H54 (cell line): ENCODE data around the gene MYL5.

Experiments used
- DNase-seq: peaks from one replicate; pipeline ENCODE4 v3.0.0; 2011; ENCODE audit warnings: low spot score, mixed read lengths; ENCODE audit not compliant: insufficient read length
- FAIRE-seq: peaks from 3 replicates; lab custom pipeline; 2011; peaks lifted over from hg19 to GRCh38; lab: Jason Lieb, UNC
- POLR2A ChIP-seq: IDR thresholded peaks from 2 replicates; pipeline ENCODE4 v1.6.1; 2011; ENCODE audit warnings: low read depth, mild to moderate bottlenecking, low read length

MYL5 gene

DNA sequence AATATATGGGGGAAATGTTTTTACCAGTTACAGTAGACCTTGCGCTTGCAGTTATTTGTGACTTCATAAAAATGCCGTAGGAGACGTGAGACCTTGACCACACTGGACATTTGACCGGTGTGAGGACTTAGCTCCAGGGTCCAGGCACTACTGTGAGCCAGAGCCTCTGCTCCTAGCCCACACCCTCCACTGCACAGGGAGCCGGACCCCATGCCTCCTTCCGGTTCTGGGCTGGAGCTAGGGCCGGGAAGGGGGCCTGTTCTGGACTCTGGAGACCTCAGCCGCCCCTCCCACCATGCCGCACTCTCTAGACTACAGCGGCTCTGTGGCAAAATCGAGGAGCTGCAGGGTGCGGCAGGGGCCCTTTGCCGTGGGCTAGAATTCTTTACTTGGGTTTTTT lies 36.6 kb downstream of the MYL5 start:
- no peak for DNase-seq
- TF ChIP-seq POLR2A: no peak
- FAIRE-seq: no peak

GRCh38 chr4:712093-712492 lies 37.8 kb downstream of the MYL5 start:
- TF ChIP-seq POLR2A: no peak
- DNase-seq (no peak), FAIRE-seq (no peak)

DNA sequence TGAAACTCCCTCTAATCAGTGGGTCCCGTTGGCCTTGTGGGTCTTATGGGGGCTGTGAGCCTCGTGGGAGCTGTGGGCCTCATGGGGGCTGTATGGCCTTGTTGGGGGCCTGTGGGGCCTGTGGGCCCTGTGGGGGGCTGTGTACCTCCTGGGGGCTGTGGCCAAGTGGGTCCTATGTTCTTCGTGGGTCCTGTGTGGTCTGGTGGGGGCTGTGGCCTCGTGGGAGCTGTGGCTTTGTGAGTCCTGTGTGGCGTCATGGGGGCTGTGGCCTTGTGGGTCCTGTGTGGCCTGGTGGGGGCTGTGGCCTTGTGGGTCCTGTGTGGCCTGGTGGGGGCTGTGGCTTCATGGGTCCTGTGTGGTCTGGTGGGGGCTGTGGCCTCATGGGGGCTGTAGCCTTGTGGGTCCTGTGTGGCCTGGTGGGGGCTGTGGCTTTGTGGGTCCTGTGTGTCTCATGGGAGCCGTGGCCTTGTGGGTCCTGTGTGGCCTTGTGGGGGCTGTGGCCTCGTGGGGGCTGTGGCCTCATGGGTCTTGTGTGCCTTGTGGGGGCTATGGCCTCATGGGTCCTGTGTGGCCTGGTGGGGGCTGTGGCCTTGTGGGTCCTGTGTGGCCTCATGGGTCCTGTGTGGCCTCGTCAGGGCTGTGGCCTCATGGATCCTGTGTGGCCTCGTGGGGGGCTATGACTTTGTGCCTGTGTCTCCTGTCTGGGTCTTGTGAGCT lies 38.7 kb downstream of the MYL5 start:
- DNase-seq (no peak), FAIRE-seq (no peak)
- no peak for TF ChIP-seq POLR2A

GRCh38 chr4:714087-714486 lies 39.7 kb downstream of the MYL5 start:
- no peak for TF ChIP-seq POLR2A
- DNase-seq (no peak), FAIRE-seq (no peak)

DNA sequence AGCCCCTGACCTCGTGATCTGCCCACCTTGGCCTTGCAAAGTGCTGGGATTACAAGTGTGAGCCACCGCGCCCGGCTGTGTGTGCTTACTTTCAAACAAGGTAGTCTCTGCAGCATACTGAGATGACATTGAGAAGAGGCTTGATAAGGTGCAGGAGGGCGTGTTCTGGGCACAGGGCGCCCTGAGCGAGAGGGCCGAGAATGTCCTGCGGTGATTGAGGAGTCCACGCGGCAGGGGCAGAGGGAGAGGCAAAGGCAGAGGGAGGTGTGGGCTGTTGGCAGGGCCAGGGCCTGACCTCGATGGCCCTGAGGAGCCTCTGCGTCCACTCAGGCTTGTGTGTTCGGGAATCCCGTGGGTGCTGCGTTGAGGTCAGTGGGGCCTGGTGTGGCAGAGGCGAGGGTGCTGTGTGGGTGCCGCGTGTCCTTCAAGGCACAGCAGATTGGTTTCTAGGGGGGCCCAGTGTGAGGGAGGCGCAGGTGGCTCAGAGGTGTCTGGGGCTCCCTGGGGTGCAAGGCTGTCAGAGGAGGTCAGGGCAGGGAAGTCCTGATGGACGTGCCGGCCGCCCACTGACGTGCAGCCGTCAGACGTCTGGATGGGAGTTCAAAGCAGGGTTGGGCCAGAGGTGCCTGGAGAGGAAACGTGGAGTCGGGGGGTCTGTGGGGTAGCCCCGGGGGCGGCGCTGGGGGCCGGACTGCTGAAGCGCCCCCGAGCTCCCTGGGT lies 43.4 kb downstream of the MYL5 start:
- no peak for DNase-seq
- TF ChIP-seq POLR2A: no peak
- no peak for FAIRE-seq

DNA sequence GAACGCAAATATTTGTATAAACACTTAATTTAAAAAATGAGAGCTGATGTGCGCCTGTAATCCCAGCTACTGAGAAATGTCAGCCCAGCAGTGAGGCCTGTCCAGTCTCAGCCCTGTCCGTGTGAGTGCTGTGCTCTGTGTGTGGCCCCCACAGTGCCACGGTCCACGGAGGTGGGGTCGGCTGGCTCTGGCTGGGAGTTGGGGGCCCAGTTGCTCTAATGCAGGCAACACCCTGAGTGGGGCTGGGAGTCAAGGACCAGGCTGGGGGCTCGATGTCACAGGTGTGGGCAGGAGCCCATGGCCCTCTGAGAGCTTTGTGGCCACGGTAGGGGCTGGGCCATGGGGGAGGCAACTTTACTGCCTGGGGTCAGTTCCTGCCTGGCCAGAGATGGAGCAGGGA lies 44.1 kb downstream of the MYL5 start:
- no peak for FAIRE-seq
- DNase-seq: no peak
- no peak for TF ChIP-seq POLR2A

DNA sequence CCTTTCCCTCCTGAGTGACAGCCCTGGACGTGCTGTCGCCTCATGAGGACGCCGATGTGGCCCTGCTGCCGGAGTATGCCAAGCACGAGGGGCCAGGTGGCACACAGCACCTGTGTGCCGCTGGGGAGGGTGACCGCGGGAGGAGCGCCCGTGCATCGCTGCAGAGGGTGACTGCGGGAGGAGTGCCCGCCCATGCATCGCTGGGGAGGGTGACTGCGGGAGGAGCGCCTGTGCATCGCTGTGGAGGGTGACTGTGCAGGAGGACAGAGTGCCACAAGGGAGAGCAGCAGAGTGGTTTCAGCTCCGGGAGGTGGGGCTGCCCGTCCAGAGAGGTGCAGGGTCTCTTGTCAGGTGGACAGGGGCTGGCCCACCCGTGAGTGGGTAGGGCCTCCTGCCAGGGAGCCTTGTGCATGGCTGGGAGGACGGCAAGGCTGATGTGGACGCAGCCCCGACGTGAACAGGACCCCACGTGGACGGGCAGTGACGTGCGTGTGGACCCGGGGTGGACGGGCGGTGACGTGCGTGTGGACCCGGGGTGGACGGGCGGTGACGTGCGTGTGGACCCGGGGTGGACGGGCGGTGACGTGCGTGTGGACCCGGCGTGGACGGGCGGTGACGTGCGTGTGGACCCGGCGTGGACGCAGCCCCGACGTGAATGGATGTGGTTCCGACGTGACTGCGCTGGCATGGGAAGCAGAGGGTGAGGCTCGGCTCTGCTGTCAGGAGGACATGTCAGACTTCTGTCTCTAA lies 45.9 kb downstream of the MYL5 start:
- FAIRE-seq (no peak), DNase-seq (no peak)
- no peak for TF ChIP-seq POLR2A

- DNase-seq (no peak), FAIRE-seq (no peak)
- no peak for TF ChIP-seq POLR2A
Observed at GRCh38 chr4:721261-722168, 47.2 kb downstream of the MYL5 start.

GRCh38 chr4:722169-722725 lies 47.9 kb downstream of the MYL5 start:
- DNase-seq (no peak), FAIRE-seq (no peak)

GRCh38 chr4:722851-723360 lies 48.6 kb downstream of the MYL5 start:
- no peak for DNase-seq
- FAIRE-seq: no peak
- TF ChIP-seq POLR2A: no peak

More at GRCh38 chr4:722169-722725, 47.9 kb downstream of the MYL5 start:
- no peak for TF ChIP-seq POLR2A

DNA sequence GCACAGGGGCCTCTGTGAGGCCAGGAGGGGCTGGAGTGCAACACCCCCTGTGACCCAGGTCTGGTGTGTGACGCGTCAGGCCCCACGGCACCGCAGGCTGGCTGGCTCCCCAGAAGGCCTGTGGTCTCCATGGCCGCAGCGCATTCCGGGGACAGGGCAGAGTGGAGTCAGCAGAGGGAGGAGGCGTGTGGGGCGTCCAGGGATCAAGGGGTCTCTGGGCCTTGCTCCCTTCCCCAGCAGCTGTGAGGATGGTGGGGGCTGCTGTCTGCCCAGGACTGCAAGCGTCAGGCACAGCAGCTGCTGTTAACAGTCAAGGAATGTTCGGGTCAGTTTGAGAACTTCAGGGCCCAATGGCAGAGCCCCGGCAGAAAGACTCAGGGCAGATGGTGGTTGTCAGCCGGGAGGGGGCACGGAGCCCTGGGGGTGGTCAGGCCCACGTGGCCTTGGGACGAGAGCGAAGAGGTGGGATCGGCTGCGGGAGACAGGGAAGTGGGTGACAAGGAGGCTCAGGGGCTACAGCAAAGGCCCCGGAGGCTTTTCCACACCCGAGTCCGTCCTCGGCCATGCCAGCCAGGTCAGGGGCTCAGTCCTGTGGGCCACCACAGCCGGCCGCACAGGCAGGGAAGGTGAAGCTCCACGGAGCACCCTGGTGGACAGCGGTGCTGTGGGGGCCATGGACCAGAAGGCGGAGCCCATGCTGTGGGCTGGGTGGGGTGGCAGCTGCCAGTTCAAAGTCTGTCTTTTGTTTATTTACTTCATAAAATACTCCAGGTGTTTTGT lies 49.6 kb downstream of the MYL5 start:
- FAIRE-seq (no peak), DNase-seq (no peak)

More for the DNA sequence above, 49.6 kb downstream of the MYL5 start:
- TF ChIP-seq POLR2A: no peak
